Right atrium auricular region (tissue), 2 donors: ENCODE measurements around the gene ALX3. TPM values are rescaled to one million over a fixed set of nuclear protein-coding genes. Genes with fewer than 3 reads are reported as not detected.
A peak's percentile ranks its signal among the peaks of the same experiment; 100 is the strongest.

Source experiments
- DNase-seq: peaks from one replicate; pipeline ENCODE4 v3.0.0-alpha.2; 2019; ENCODE audit warnings: low spot score
- H3K27ac ChIP-seq, 2 donors: fragments of 200-600 bp; sonication (generic); 1 replicate in 1 of 2; 2 replicates in 1 of 2; pipeline ENCODE4 v1.5.1; 2016 to 2019
- H3K27me3 ChIP-seq, 2 donors: fragments of 200-600 bp; sonication (generic); one replicate each; pipeline versions ENCODE4 v1.5.1 to v1.6.0; 2017 to 2019
- H3K36me3 ChIP-seq: fragments of 200-600 bp; sonication (generic); one replicate; pipeline ENCODE4 v1.5.1; 2016
- H3K4me1 ChIP-seq, 2 donors: fragments of 200-600 bp; sonication (generic); one replicate each; pipeline versions ENCODE4 v1.5.1 to v1.6.0; 2017 to 2019
- H3K4me3 ChIP-seq, 2 donors: fragments of 200-600 bp; sonication (generic); 1 replicate in 1 of 2; 2 replicates in 1 of 2; pipeline ENCODE4 v1.5.1; 2017 to 2019; ENCODE audit warnings: mild to moderate bottlenecking in 1 of 2, moderate library complexity in 1 of 2
- H3K9me3 ChIP-seq, 2 donors: fragments of 200-600 bp; sonication (generic); one replicate each; pipeline ENCODE4 v1.5.1; 2019
- CTCF ChIP-seq, 2 donors: fragments of 200-600 bp; sonication (generic); IDR thresholded peaks; one replicate each; pipeline ENCODE4 v1.5.1; 2019; ENCODE audit warnings: antibody characterized with exemption in 2 of 2
- total RNA-seq, 2 donors: library from RNA; depleted of rRNA; stranded (reverse); fragments of >200 nt; gene quantifications; one replicate each; pipeline ENCODE4 v1.1.0, GENCODE V29; 2016

The ALX3 gene
- total RNA-seq, 2 donors from 2014 or later = not detected

- TF ChIP-seq CTCF (IDR thresholded peaks at IDR 0.05) = no peak
- H3K27ac ChIP-seq = no peak overlapping the region
- H3K4me1 ChIP-seq = peaks cover 0 to 18% of the 10 kb centered on the region in 2 donors
- no peaks in the 10 kb centered on the region for H3K9me3 ChIP-seq
- H3K27me3 ChIP-seq = no peaks in the 10 kb centered on the region
- no peak overlapping the region for H3K4me3 ChIP-seq
- H3K36me3 ChIP-seq = peaks cover 96% of the 10 kb centered on the region
- DNase-seq = no peak
These were observed 23.0 kb downstream of the ALX3 start for GRCh38 chr1:110047463-110047862.

GRCh38 chr1:110043016-110043415, 27.5 kb downstream of the ALX3 start:
- H3K27me3 ChIP-seq = no peaks in the 10 kb centered on the region
- H3K4me3 ChIP-seq = no peak overlapping the region
- no peak for DNase-seq
- no peaks in the 10 kb centered on the region for H3K9me3 ChIP-seq
- H3K27ac ChIP-seq = no peak overlapping the region
- H3K36me3 ChIP-seq = peaks cover 100% of the 10 kb centered on the region
- no peak for TF ChIP-seq CTCF (IDR thresholded peaks at IDR 0.05)
- no peaks in the 10 kb centered on the region for H3K4me1 ChIP-seq

- no peak for TF ChIP-seq CTCF (IDR thresholded peaks at IDR 0.05)
- no peak for DNase-seq
- H3K4me3 ChIP-seq = no peak overlapping the region
- H3K36me3 ChIP-seq = peaks cover 78% of the 10 kb centered on the region
- peaks cover 0 to 18% of the 10 kb centered on the region in 2 donors for H3K4me1 ChIP-seq
- H3K9me3 ChIP-seq = no peaks in the 10 kb centered on the region
- H3K27me3 ChIP-seq = no peaks in the 10 kb centered on the region
- no peak overlapping the region for H3K27ac ChIP-seq
These were observed 29.9 kb downstream of the ALX3 start for GRCh38 chr1:110040548-110040947.

GRCh38 chr1:110039641-110040040, 30.8 kb downstream of the ALX3 start:
- no peaks in the 10 kb centered on the region for H3K27me3 ChIP-seq
- DNase-seq = no peak
- H3K27ac ChIP-seq = no peak overlapping the region
- H3K36me3 ChIP-seq = peaks cover 69% of the 10 kb centered on the region
- H3K4me3 ChIP-seq = no peak overlapping the region
- H3K4me1 ChIP-seq = peaks cover 0 to 22% of the 10 kb centered on the region in 2 donors
- TF ChIP-seq CTCF (IDR thresholded peaks at IDR 0.05) = no peak
- no peaks in the 10 kb centered on the region for H3K9me3 ChIP-seq

GRCh38 chr1:110038271-110038670, 32.2 kb downstream of the ALX3 start:
- H3K27ac ChIP-seq = no peak overlapping the region
- H3K4me3 ChIP-seq = no peak overlapping the region
- DNase-seq = no peak
- H3K9me3 ChIP-seq = no peaks in the 10 kb centered on the region
- peaks cover 55% of the 10 kb centered on the region for H3K36me3 ChIP-seq
- H3K4me1 ChIP-seq = peaks cover 0 to 22% of the 10 kb centered on the region in 2 donors
- no peak for TF ChIP-seq CTCF (IDR thresholded peaks at IDR 0.05)
- no peaks in the 10 kb centered on the region for H3K27me3 ChIP-seq

GRCh38 chr1:110035236-110035752, 35.2 kb downstream of the ALX3 start:
- H3K27me3 ChIP-seq = no peaks in the 10 kb centered on the region
- peak overlapping the region; percentile 92 to 98 for H3K4me3 ChIP-seq
- H3K9me3 ChIP-seq = no peaks in the 10 kb centered on the region
- peaks cover 0 to 22% of the 10 kb centered on the region in 2 donors for H3K4me1 ChIP-seq
- TF ChIP-seq CTCF (IDR thresholded peaks at IDR 0.05) = no peak
- H3K36me3 ChIP-seq = peaks cover 25% of the 10 kb centered on the region
- no peak for DNase-seq
- peak overlapping the region; percentile 92 to 94 for H3K27ac ChIP-seq
